WTC11 (cell line): ENCODE results near the gene BAG2.

ENCODE experiments used
- CREB1 ChIP-seq: sonication (generic); formaldehyde crosslinking; IDR thresholded peaks from 2 replicates; pipeline ENCODE4 v1.8.0; 2023; ENCODE audit warnings: mild to moderate bottlenecking, missing genetic modification reagents
- CTCF ChIP-seq: fragments of 200-600 bp; IDR thresholded peaks from 2 replicates; pipeline ENCODE4 v1.8.0; 2022; ENCODE audit warnings: antibody characterized with exemption
- ELF4 ChIP-seq: sonication (generic); formaldehyde crosslinking; IDR thresholded peaks from 2 replicates; pipeline ENCODE4 v1.8.1; 2022; ENCODE audit warnings: low read depth, mild to moderate bottlenecking, moderate library complexity, missing genetic modification reagents
- ETV6 ChIP-seq: sonication (generic); formaldehyde crosslinking; IDR thresholded peaks from 2 replicates; pipeline ENCODE4 v1.8.1; 2022; ENCODE audit warnings: mild to moderate bottlenecking, missing genetic modification reagents
- MAX ChIP-seq: sonication (generic); formaldehyde crosslinking; IDR thresholded peaks from 2 replicates; pipeline ENCODE4 v1.8.0; 2022; ENCODE audit warnings: mild to moderate bottlenecking, missing genetic modification reagents
- NFE2L1 ChIP-seq: sonication (generic); formaldehyde crosslinking; IDR thresholded peaks from 2 replicates; pipeline ENCODE4 v1.8.1; 2023; ENCODE audit warnings: missing genetic modification reagents
- PRDM15 ChIP-seq: sonication (generic); formaldehyde crosslinking; IDR thresholded peaks from 2 replicates; pipeline ENCODE4 v1.8.0; 2022; ENCODE audit warnings: missing genetic modification reagents
- SMAD4 ChIP-seq: sonication (generic); formaldehyde crosslinking; IDR thresholded peaks from 2 replicates; pipeline ENCODE4 v1.8.0; 2022; ENCODE audit warnings: mild to moderate bottlenecking, missing genetic modification reagents
- TEAD4 ChIP-seq: sonication (generic); formaldehyde crosslinking; IDR thresholded peaks from 2 replicates; pipeline ENCODE4 v1.8.0; 2022; ENCODE audit warnings: mild to moderate bottlenecking, missing genetic modification reagents
- USF1 ChIP-seq: sonication (generic); formaldehyde crosslinking; IDR thresholded peaks from 2 replicates; pipeline ENCODE4 v1.8.0; 2022; ENCODE audit warnings: mild to moderate bottlenecking, missing genetic modification reagents
- ZBTB43 ChIP-seq: sonication (generic); formaldehyde crosslinking; IDR thresholded peaks from 2 replicates; pipeline ENCODE4 v1.8.1; 2023; ENCODE audit warnings: mild to moderate bottlenecking, missing genetic modification reagents

- TF ChIP-seq CTCF (no peak), NFE2L1 (CRISPR knock-in tag) (no peak), TEAD4 (CRISPR knock-in tag) (no peak), ELF4 (CRISPR knock-in tag) (no peak), CREB1 (CRISPR knock-in tag) (no peak), ZBTB43 (CRISPR knock-in tag) (no peak), ETV6 (CRISPR knock-in tag) (no peak), SMAD4 (CRISPR knock-in tag) (no peak), MAX (CRISPR knock-in tag) (no peak), PRDM15 (CRISPR knock-in tag) (no peak), USF1 (no peak)
These were observed 35.0 kb downstream of the BAG2 start for GRCh38 chr6:57207141-57207540.
